Measurements from ENCODE around the gene SMG9.

GRCh38 chr19:43683905-43684304, 70.9 kb downstream of the SMG9 start:
- TF ChIP-seq EGR1 (IDR thresholded peaks at IDR 0.05) (no peak), CEBPB (IDR thresholded peaks at IDR 0.05) (no peak), REST (IDR thresholded peaks at IDR 0.05; ENCODE audit: low read depth) (no peak), TAF1 (IDR thresholded peaks at IDR 0.05; ENCODE audit: low read depth) (no peak), TEAD4 (IDR thresholded peaks at IDR 0.05) (no peak)
